Naive thymus-derived CD4-positive, alpha-beta T cell (primary cell): ENCODE measurements around the gene C14orf132. TPM values are rescaled to one million over a fixed set of nuclear protein-coding genes. Genes with fewer than 3 reads are reported as not detected.

Experiments
- ATAC-seq: fragments of 150-1000 bp; cut with Tn5 transposase; 2 replicates; pipeline ENCODE4 v1.10.0; 2021; ENCODE audit warnings: mild to moderate bottlenecking, moderate library complexity
- CTCF ChIA-PET: fragments of 350-600 bp; sonication (Branson Sonifier 250); formaldehyde crosslinking; loops from one replicate; lab custom pipeline; 2021; ENCODE audit warnings: antibody characterized with exemption; lab: Charles Lee
- POLR2A ChIA-PET: fragments of 350-600 bp; sonication (Branson Sonifier 250); formaldehyde crosslinking; loops from one replicate; lab custom pipeline; 2021; ENCODE audit warnings: antibody characterized with exemption, inconsistent platforms; lab: Charles Lee
- DNase-seq, 9 donors: peaks; one replicate each; pipeline versions ENCODE4 v3.0.0 to v3.0.0-alpha.2; 2020 to 2022; ENCODE audit warnings: mixed read lengths in 1 of 9
- H3K27ac ChIP-seq: one replicate; pipeline ENCODE4 v1.7.0; 2013; ENCODE audit warnings: mild to moderate bottlenecking, low read depth, low read length, moderate library complexity
- H3K27me3 ChIP-seq, 2 donors: one replicate each; pipeline ENCODE4 v1.7.0; 2013; ENCODE audit warnings: low read length in 2 of 2, mild to moderate bottlenecking in 2 of 2, moderate library complexity in 2 of 2; ENCODE audit not compliant: control insufficient read depth in 2 of 2, insufficient read depth in 2 of 2
- H3K36me3 ChIP-seq, 3 experiments: 1 replicate in 2 of 3; 2 replicates in 1 of 3; pipeline ENCODE4 v1.7.0; 2013; ENCODE audit warnings: low read length in 3 of 3, mild to moderate bottlenecking in 3 of 3, moderate library complexity in 1 of 3; ENCODE audit not compliant: insufficient read depth in 3 of 3, control insufficient read depth in 2 of 3
- H3K4me1 ChIP-seq, 2 donors: one replicate each; pipeline ENCODE4 v1.7.0; 2013; ENCODE audit warnings: low read length in 2 of 2, mild to moderate bottlenecking in 2 of 2, moderate library complexity in 1 of 2; ENCODE audit not compliant: control insufficient read depth in 2 of 2, insufficient read depth in 2 of 2
- H3K4me3 ChIP-seq: 2 replicates; pipeline ENCODE4 v1.7.0; 2013; ENCODE audit warnings: mild to moderate bottlenecking, low read length
- H3K9me3 ChIP-seq, 3 experiments: 1 replicate in 2 of 3; 2 replicates in 1 of 3; pipeline ENCODE4 v1.7.0; 2013; ENCODE audit warnings: low read length in 3 of 3; ENCODE audit not compliant: control insufficient read depth in 2 of 3
- H3K27ac Mint-ChIP-seq, 9 donors: one replicate each; pipeline ENCODE4 v1.8.0; 2020 to 2022; ENCODE audit warnings: mixed read lengths in 9 of 9, mild to moderate bottlenecking in 8 of 9, moderate library complexity in 5 of 9, inconsistent platforms in 2 of 9
- H3K27me3 Mint-ChIP-seq, 5 donors: one replicate each; pipeline ENCODE4 v1.8.0; 2021 to 2022; ENCODE audit warnings: mixed read lengths in 5 of 5, mild to moderate bottlenecking in 1 of 5
- H3K36me3 Mint-ChIP-seq, 5 donors: one replicate each; pipeline ENCODE4 v1.8.0; 2020 to 2022; ENCODE audit warnings: mixed read lengths in 5 of 5, mild to moderate bottlenecking in 3 of 5, inconsistent platforms in 1 of 5
- H3K4me1 Mint-ChIP-seq, 7 donors: one replicate each; pipeline ENCODE4 v1.8.0; 2020 to 2022; ENCODE audit warnings: mixed read lengths in 7 of 7, mild to moderate bottlenecking in 3 of 7, inconsistent platforms in 1 of 7
- H3K4me3 Mint-ChIP-seq, 10 donors: one replicate each; pipeline ENCODE4 v1.8.0; 2020 to 2022; ENCODE audit warnings: mild to moderate bottlenecking in 10 of 10, mixed read lengths in 10 of 10, moderate library complexity in 6 of 10, inconsistent platforms in 2 of 10
- H3K9me3 Mint-ChIP-seq, 11 donors: one replicate each; pipeline ENCODE4 v1.8.0; 2020 to 2022; ENCODE audit warnings: mixed read lengths in 11 of 11, mild to moderate bottlenecking in 4 of 11, inconsistent platforms in 1 of 11, moderate library complexity in 1 of 11
- intact Hi-C, 2 donors: fragments of 100-400 bp; cut with micrococcal nuclease; formaldehyde crosslinking; loops; one replicate each; pipeline ENCODE4 v1.15.1; 2023
- polyA plus RNA-seq, 2 donors: library from polyadenylated mRNA; unstranded; fragments of 300-500 nt; fragmentation: Illumina TruSeq; gene quantifications; one replicate each; pipeline ENCODE4 v1.2.3, GENCODE V29; 2021
- total RNA-seq, 6 experiments: library from RNA in 5 of 6; stranded (reverse) in 5 of 6; gene quantifications; 1 replicate in 5 of 6; 2 replicates in 1 of 6; pipeline ENCODE4 v1.2.3 and lab custom pipeline; 2021 to 2026

C14orf132 gene
- total and polyA plus RNA-seq, 7 experiments from 2014 or later, result 0.41 to 22.9 (median 7.2) TPM

DNA sequence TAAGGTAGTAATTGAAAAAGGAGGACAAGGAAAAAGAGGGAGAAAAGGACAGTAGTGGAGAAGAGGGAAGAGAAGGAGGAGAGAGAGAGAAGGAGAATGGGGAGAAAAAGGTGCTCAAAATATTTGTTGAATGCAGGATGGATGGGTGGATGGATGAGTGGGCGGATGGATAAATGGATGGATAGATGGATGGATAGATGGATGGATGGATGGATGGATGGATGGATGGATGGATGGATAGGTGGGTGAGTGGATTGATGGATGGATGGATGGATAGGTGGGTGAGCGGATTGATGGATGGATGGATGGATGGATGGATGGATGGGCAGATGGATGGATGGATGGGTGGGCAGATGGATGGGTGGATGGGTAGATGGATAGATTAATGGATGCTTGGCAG lies 21.3 kb upstream of the C14orf132 start:
- CTCF ChIA-PET, result interaction anchor here (0.9 kb wide), 1 partner anchor 15 kb away, joined by 3 read pairs; no protein-coding TSS in a partner anchor
- Mint-ChIP-seq H3K4me1 (peaks cover 0 to 5% (median 0%) of the 10 kb centered on the region in 7 donors), H3K4me3 (no peak overlapping the region), H3K36me3 (peaks cover 0 to 4% (median 0%) of the 10 kb centered on the region in 5 donors), H3K27me3 (peaks cover 11 to 47% (median 38%) of the 10 kb centered on the region in 5 donors), H3K27ac (no peak overlapping the region), H3K9me3 (peaks cover 0 to 3% (median 0%) of the 10 kb centered on the region in 11 donors)
- H3K27me3 ChIP-seq, result no peaks in the 10 kb centered on the region
- no peak overlapping the region for H3K4me3 ChIP-seq
- H3K36me3 ChIP-seq, result no peaks in the 10 kb centered on the region
- no peaks in the 10 kb centered on the region for H3K4me1 ChIP-seq
- ATAC-seq (no peak), DNase-seq (no peak)
- H3K27ac ChIP-seq, result no peak overlapping the region
- H3K9me3 ChIP-seq, result no peaks in the 10 kb centered on the region
- POLR2A ChIA-PET, result no interaction called here
- intact Hi-C loops, result no loop called here

DNA sequence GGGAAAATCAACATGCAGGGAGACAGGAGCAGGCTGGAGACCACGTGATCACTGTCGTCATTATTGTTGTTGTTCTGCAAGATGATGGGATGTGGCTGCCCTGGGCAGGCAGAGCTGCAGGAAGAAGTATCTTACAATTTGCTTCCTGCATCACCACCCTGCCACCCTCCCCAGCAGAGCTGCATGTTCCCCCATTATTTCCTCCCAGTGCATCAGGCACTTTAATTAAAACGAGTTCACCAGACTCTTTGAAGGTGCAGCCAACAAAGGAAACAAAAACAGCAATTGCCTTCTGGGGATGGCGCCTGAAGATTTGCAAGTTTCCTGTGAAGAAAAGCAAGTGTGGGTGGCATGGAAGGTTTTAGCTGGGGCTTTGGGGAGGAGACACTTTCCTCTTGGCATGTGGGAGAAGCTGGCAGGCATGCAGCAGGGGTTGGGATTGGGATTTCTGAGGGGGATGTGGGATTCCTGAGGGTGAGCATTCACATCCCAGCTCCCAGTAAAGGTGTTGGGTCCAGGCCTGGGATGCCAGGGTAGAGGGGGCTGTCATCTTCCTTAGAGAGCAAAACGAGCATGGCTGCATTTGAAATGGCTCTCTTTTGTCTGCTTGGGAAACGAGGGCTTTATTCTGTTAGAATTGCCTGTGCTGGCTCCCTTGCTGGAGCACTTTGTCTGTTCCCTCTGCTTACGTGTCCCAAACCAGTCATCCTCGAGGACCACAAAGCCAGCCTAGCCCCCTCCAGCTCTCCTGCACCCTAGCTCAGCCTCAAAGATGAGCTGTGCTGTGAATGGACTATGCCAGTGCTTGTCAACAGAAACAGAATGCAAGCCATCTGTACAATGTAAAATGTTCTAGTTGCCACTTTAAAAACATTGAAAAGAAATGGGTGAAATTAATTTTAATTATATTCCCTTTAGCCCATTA lies 11.5 kb upstream of the C14orf132 start:
- H3K27ac Mint-ChIP-seq, result peak overlapping the region; percentile 46 to 93 (median 88)
- no peaks in the 10 kb centered on the region for H3K9me3 Mint-ChIP-seq
- H3K27ac ChIP-seq, result peak overlapping the region; percentile 0
- intact Hi-C loops, result loop anchor here in 1 of 2 donors (1.0 kb wide), 1 partner anchor 12 kb away; the partner anchor contains the start of gene C14orf132
- no peaks in the 10 kb centered on the region for H3K9me3 ChIP-seq
- no peak overlapping the region for H3K4me3 ChIP-seq
- H3K36me3 ChIP-seq, result no peaks in the 10 kb centered on the region
- peaks cover 0 to 7% (median 0%) of the 10 kb centered on the region in 5 donors for H3K27me3 Mint-ChIP-seq
- ATAC-seq (peak; percentile 64), DNase-seq (peak in 6 of 9 donors; percentile 8 to 66 (median 42))
- H3K4me1 ChIP-seq, result peaks cover 0 to 18% of the 10 kb centered on the region in 2 donors
- H3K4me1 Mint-ChIP-seq, result peaks cover 7 to 39% (median 25%) of the 10 kb centered on the region in 7 donors
- no peaks in the 10 kb centered on the region for H3K27me3 ChIP-seq
- POLR2A ChIA-PET, result interaction anchor here (0.8 to 1.8 kb wide), 3 partner anchors 12 to 504 kb away, joined by 3 to 15 read pairs (median 3); partner anchors contain the start of gene C14orf132
- CTCF ChIA-PET, result interaction anchor here (0.8 to 1.7 kb wide), 3 partner anchors 11 to 73 kb away, joined by 3 to 4 read pairs (median 3); partner anchors contain the start of gene C14orf132
- H3K36me3 Mint-ChIP-seq, result no peaks in the 10 kb centered on the region
- peak overlapping the region in 8 of 10 donors; percentile 16 to 79 (median 56) for H3K4me3 Mint-ChIP-seq

DNA sequence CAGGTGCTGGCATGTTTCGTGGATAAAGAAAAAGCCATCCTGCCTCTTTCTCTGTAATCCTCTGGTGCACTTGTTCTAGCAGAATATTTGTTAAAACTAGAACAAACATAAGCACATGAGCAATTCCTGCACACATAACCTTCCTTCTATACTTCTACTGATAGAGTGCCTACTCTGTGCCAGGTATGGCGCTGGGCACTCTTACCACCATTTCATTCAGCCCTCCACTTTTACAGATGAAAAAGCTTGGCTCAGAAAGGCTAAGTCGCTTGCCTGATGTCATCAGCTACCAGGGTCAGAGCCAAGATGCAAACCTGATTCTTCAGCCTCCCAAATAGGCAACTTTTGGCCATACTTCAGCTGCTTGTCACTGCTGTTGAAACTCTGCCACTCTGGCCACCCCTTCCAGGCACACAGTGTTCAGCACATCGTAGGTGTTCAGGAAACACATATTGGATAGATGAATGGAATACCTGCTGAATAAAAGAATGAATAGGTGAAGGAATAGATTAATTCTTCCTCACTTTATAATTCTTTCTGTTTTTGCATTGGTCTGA lies 10.0 kb upstream of the C14orf132 start:
- no peaks in the 10 kb centered on the region for H3K36me3 Mint-ChIP-seq
- H3K4me3 ChIP-seq, result no peak overlapping the region
- no peak overlapping the region for H3K4me3 Mint-ChIP-seq
- intact Hi-C loops, result no loop called here
- POLR2A ChIA-PET, result no interaction called here
- H3K9me3 ChIP-seq, result no peaks in the 10 kb centered on the region
- no peaks in the 10 kb centered on the region for H3K27me3 ChIP-seq
- ATAC-seq (no peak), DNase-seq (no peak)
- H3K27me3 Mint-ChIP-seq, result peaks cover 0 to 3% (median 0%) of the 10 kb centered on the region in 5 donors
- H3K27ac Mint-ChIP-seq, result peak overlapping the region in 6 of 9 donors; percentile 32 to 89 (median 75)
- peaks cover 0 to 18% of the 10 kb centered on the region in 2 donors for H3K4me1 ChIP-seq
- H3K9me3 Mint-ChIP-seq, result no peaks in the 10 kb centered on the region
- H3K4me1 Mint-ChIP-seq, result peaks cover 7 to 41% (median 25%) of the 10 kb centered on the region in 7 donors
- H3K36me3 ChIP-seq, result no peaks in the 10 kb centered on the region
- H3K27ac ChIP-seq, result no peak overlapping the region
- CTCF ChIA-PET, result interaction anchor here (0.8 kb wide), 1 partner anchor 72 kb away, joined by 3 read pairs; no protein-coding TSS in a partner anchor

DNA sequence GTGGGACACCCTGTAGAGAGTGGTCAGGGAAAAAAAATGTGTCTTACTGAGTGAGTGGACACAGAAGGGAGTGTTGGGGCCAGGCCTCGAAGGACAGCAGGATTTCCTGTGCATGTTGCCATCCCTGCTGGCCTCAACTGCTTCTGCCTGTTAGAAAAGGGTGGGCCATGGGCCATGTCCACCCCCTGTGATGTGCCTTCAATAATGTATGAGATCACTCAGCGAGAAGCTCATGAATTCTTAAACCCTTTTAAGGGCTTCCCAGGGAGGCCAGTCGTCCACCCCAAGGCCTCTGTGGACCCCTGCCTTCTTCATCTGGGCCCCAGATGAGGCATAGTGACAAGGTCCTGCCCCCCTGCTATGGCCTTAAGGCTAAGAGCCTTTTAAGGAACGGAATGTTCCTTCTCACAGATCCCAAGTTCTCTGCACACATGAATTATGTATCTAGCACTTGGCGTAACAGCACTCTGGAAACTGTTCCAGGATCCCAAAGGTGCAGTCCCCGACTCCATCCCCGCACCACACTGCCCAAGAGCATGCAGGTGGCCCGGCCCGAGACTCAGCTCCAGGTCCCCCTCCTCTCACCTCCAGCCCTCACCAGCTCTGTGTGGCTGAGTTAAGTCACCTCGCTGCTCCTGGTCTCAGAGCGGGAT lies 8.9 kb upstream of the C14orf132 start:
- H3K4me3 Mint-ChIP-seq, result no peak overlapping the region
- H3K27me3 Mint-ChIP-seq, result peaks cover 0 to 3% (median 0%) of the 10 kb centered on the region in 5 donors
- no peaks in the 10 kb centered on the region for H3K9me3 ChIP-seq
- POLR2A ChIA-PET, result no interaction called here
- no peak for ATAC-seq
- no peak for DNase-seq
- peak overlapping the region in 2 of 9 donors; percentile 43 to 78 for H3K27ac Mint-ChIP-seq
- H3K4me3 ChIP-seq, result no peak overlapping the region
- H3K4me1 Mint-ChIP-seq, result peaks cover 7 to 41% (median 25%) of the 10 kb centered on the region in 7 donors
- peaks cover 0 to 18% of the 10 kb centered on the region in 2 donors for H3K4me1 ChIP-seq
- no peaks in the 10 kb centered on the region for H3K9me3 Mint-ChIP-seq
- H3K36me3 ChIP-seq, result no peaks in the 10 kb centered on the region
- CTCF ChIA-PET, result no interaction called here
- no peaks in the 10 kb centered on the region for H3K27me3 ChIP-seq
- intact Hi-C loops, result no loop called here
- no peak overlapping the region for H3K27ac ChIP-seq
- H3K36me3 Mint-ChIP-seq, result no peaks in the 10 kb centered on the region

DNA sequence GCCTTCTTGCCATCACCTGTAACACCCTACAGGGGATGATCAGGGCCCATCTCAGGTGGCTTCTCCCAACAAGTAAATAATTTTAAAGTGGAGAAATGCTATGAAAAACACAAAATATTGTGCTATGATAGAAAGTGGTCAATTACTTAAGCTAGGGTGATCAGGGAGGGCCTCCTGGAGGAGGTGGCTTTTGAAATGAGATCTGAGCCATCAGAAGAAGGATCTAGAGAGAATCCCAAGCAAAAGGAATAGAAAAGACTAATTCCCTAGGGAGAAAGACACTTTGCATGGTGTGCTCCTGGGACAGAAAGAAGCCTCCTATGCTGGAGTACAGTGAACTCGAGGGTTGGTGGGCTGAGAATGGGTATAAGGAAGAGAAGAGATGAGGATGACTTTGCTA lies 7.5 kb upstream of the C14orf132 start:
- intact Hi-C loops, result no loop called here
- Mint-ChIP-seq H3K4me3 (no peak overlapping the region), H3K9me3 (no peaks in the 10 kb centered on the region), H3K4me1 (peaks cover 7 to 39% (median 28%) of the 10 kb centered on the region in 7 donors), H3K27me3 (peaks cover 0 to 3% (median 0%) of the 10 kb centered on the region in 5 donors), H3K27ac (no peak overlapping the region), H3K36me3 (no peaks in the 10 kb centered on the region)
- Histone ChIP-seq H3K4me1 (peaks cover 0 to 12% of the 10 kb centered on the region in 2 donors), H3K27ac (no peak overlapping the region), H3K36me3 (no peaks in the 10 kb centered on the region), H3K9me3 (no peaks in the 10 kb centered on the region), H3K27me3 (no peaks in the 10 kb centered on the region), H3K4me3 (no peak overlapping the region)
- DNase-seq, result no peak
- CTCF ChIA-PET, result no interaction called here
- no peak for ATAC-seq
- POLR2A ChIA-PET, result no interaction called here

DNA sequence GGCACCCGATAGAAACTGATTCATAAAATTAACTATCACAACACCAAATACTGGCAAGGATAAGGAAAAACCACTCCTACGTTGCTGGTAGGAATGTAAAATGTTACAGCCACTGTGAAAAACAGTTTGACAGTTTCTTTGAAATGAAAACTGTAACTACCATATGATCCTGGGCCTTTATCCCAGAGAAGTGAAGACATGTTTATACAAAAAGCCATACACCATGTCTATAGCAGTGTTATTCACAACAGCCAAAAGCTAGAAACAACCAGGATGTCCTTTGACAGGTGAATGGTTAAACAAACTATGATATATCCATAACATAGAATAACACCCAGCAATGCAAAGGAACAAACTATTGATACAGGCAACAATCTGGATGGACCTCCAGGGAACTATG lies 3.7 kb upstream of the C14orf132 start:
- H3K4me1 ChIP-seq, result peaks cover 0 to 5% of the 10 kb centered on the region in 2 donors
- peak overlapping the region in 1 of 9 donors; percentile 46 for H3K27ac Mint-ChIP-seq
- peaks cover 0 to 33% (median 14%) of the 10 kb centered on the region in 5 donors for H3K27me3 Mint-ChIP-seq
- ATAC-seq, result no peak
- DNase-seq, result no peak
- peaks cover 0 to 3% of the 10 kb centered on the region in 2 donors for H3K27me3 ChIP-seq
- no peaks in the 10 kb centered on the region for H3K9me3 ChIP-seq
- intact Hi-C loops, result loop anchor here in 1 of 2 donors (5.0 kb wide), 1 partner anchor 38 kb away; no protein-coding TSS in a partner anchor
- H3K4me3 ChIP-seq, result no peak overlapping the region
- CTCF ChIA-PET, result no interaction called here
- H3K27ac ChIP-seq, result no peak overlapping the region
- POLR2A ChIA-PET, result no interaction called here
- H3K4me1 Mint-ChIP-seq, result peaks cover 11 to 37% (median 28%) of the 10 kb centered on the region in 7 donors
- H3K9me3 Mint-ChIP-seq, result no peaks in the 10 kb centered on the region
- H3K36me3 ChIP-seq, result no peaks in the 10 kb centered on the region
- H3K4me3 Mint-ChIP-seq, result no peak overlapping the region
- no peaks in the 10 kb centered on the region for H3K36me3 Mint-ChIP-seq
